GM13976 (cell line): ENCODE results near the gene KDM4B.

Source experiments
- DNase-seq: peaks from one replicate; pipeline ENCODE4 v3.0.0; 2012; ENCODE audit warnings: low spot score
- in situ Hi-C: fragments of 300-500 bp; cut with MboI; formaldehyde crosslinking; loops from one replicate; pipeline ENCODE4 v1.12.0; 2022; ENCODE audit warnings: low sequenced_read_pairs, mixed read lengths, inconsistent platforms; ENCODE audit not compliant: unreplicated experiment
- TF ChIP-seq, protein P1 (sequence below): IDR thresholded peaks from 2 replicates; pipeline ENCODE4 v1.5.1; 2012; ENCODE audit warnings: borderline replicate concordance, mild to moderate bottlenecking; ENCODE audit not compliant: insufficient read depth; ENCODE audit errors: extremely low read depth, missing control alignments, control extremely low read depth

KDM4B gene

DNA sequence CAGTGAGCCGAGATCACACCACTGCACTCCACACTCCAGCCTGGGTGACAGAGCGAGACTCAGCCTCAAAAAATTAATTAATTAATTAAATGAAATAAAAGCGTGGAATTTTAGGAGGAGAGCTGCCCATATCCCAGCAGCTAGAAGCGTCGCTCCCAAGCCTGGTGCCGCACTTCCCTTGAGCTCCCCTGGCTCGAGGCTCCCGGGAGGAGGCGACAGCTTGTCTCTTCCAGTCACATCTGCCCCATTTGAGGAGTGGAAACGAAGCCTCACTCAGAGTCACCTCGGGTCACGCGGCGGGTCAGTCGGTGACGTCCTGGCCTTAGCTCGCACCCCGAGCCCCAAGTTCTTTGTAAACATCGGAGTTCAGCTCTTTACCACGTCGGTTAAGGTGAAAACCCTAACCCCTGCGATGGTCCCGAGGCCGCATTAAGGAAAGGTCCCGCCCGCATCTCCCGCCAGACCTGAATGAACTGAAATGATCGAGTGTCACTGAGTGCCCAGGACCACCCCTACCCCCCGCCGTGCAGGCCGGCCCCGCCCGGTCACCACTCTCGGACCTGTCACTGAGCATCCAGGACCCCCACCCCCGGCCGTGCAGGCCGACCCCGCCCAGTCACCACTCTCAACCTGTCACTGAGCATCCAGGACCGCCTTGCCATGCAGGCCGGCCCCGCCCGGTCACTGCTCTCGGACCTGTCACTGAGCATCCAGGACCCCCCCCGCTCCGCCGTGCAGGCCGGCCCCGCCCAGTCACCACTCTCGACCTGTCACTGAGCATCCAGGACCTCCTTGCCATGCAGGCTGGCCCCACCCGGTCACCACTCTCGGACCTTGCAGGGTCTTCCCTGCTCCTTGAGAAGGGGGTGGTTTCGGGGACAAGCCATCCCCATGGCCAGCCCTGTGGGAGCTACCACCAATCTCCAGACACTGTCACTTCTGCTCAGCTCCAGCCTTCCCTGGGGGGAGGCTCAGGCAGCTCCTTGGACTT lies 176.9 kb downstream of the KDM4B start:
- TF ChIP-seq, protein P1, sequence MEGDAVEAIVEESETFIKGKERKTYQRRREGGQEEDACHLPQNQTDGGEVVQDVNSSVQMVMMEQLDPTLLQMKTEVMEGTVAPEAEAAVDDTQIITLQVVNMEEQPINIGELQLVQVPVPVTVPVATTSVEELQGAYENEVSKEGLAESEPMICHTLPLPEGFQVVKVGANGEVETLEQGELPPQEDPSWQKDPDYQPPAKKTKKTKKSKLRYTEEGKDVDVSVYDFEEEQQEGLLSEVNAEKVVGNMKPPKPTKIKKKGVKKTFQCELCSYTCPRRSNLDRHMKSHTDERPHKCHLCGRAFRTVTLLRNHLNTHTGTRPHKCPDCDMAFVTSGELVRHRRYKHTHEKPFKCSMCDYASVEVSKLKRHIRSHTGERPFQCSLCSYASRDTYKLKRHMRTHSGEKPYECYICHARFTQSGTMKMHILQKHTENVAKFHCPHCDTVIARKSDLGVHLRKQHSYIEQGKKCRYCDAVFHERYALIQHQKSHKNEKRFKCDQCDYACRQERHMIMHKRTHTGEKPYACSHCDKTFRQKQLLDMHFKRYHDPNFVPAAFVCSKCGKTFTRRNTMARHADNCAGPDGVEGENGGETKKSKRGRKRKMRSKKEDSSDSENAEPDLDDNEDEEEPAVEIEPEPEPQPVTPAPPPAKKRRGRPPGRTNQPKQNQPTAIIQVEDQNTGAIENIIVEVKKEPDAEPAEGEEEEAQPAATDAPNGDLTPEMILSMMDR = no peak
- in situ Hi-C loops = no loop called here
- DNase-seq = no peak

- in situ Hi-C loops = no loop called here
- no peak for DNase-seq
- TF ChIP-seq, protein P1 = no peak
Measured at GRCh38 chr19:5147074-5147977, 178.4 kb downstream of the KDM4B start.

DNA sequence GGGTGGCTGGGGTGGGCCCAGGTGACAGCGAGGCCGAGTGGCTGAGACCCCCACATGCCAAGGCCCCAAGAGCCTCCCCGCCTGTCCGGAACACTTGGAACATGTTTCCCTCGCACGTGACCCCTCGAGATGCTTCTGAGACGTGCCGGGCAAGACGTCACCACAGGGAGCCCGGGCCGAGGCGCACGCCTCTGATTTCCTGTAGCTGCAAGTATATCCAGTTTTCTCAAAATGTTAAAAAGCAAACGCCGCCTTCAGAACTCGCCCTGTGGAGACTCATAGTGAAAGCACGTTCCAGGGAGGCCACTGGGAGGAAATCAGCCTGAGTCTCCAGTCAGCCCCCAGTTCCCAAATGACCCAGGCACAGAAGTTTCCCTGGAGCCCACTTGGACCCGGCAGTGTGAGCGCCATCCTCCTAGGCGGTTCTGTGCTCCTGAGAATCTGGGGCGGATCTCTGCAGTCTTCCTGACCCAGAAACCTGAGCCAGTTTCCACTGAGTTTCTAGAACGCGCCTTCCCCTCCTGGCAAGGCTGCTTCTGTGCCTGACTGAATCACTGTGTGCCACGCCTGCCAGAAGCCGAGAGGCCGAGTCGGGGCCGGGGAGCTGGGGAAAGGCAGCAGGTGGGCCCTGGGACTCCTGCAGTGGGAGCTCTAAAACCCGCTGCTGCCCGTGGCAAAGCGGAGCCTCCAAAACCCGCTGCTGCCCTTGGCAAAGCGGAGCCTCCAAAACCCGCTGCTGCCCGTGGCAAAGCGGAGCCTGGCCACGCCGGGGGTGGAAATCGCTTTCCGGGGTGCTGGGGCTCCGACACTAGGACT lies 179.3 kb downstream of the KDM4B start:
- TF ChIP-seq, protein P1 = no peak
- in situ Hi-C loops = no loop called here
- no peak for DNase-seq

GRCh38 chr19:5148794-5149190 lies 179.9 kb downstream of the KDM4B start:
- DNase-seq = no peak
- TF ChIP-seq, protein P1 = no peak
- in situ Hi-C loops = no loop called here

- TF ChIP-seq, protein P1 = no peak
- in situ Hi-C loops = no loop called here
- DNase-seq = no peak
Measured at GRCh38 chr19:5149508-5149907, 180.6 kb downstream of the KDM4B start.
